ENCODE results near the gene RMC1. TPM values are rescaled to one million over a fixed set of nuclear protein-coding genes. Genes with fewer than 3 reads are reported as not detected.

RMC1 gene
- total RNA-seq (2022), result 12.1 and 12.9 TPM in 2 replicates
- percentile 54 among the genes with signal in this experiment for Bru-seq, nascent RNA
- percentile 62 among the genes with signal in this experiment for BruChase-seq, experiment 1, labeled RNA remaining after a 2-hour chase
- BruChase-seq, experiment 2, labeled RNA remaining after a 6-hour chase, result percentile 61 among the genes with signal in this experiment
- long read RNA-seq, transcript RMC1-201 (20 exons, 2,162 nt), result major isoform, 8 of 18 reads
- long read RNA-seq, partial matches to known transcripts, result 2 of 18 reads
- long read RNA-seq, other reads (novel, unspliced or antisense), result 8 of 18 reads

GRCh38 chr18:23503038-23503962, at the start of gene RMC1:
Gene RMC1 (plus strand): TSS chr18:23503511. CDS start chr18:23503619, 108 bp downstream.
- Mint-ChIP-seq H3K9me3 (ENCODE audit: unreplicated experiment) (no peaks in the 10 kb centered on the region), H3K4me3 (ENCODE audit: unreplicated experiment) (peak within 1 kb of the TSS; percentile 86), H3K36me3 (ENCODE audit: insufficient read depth, unreplicated experiment) (peaks cover 15% of the 10 kb centered on the region), H3K27ac (ENCODE audit: unreplicated experiment) (peak within 1 kb of the TSS; percentile 90), H3K27me3 (ENCODE audit: insufficient read depth, unreplicated experiment) (no peaks in the 10 kb centered on the region), H3K4me1 (ENCODE audit: low read depth, unreplicated experiment) (no peaks in the 10 kb centered on the region)
- H3K4me1 ChIP-seq, result no peaks in the 10 kb centered on the region
- no peaks in the 10 kb centered on the region for H3K27me3 ChIP-seq (replicated peaks; ENCODE audit: control insufficient read depth, insufficient read depth, low read length)
- H3K36me3 ChIP-seq (ENCODE audit: control insufficient read depth, insufficient read depth, low read length), result no peaks in the 10 kb centered on the region
- BruUV-seq (replicated peaks), result no TSS peak
- intact Hi-C loops (cut with micrococcal nuclease; ENCODE audit: unreplicated experiment), result loop anchor here (10.0 kb wide), 1 partner anchor 468 kb away; no protein-coding TSS in a partner anchor
- H3K4me3 ChIP-seq (ENCODE audit: low read depth, low read length), result peak within 1 kb of the TSS; percentile 74
- peak; percentile 89 to 93 for DNase-seq
- H3K9me3 ChIP-seq, result no peaks in the 10 kb centered on the region
- ChIA-PET POLR2A (interaction anchor here (0.6 kb wide), 2 partner anchors 8 to 1903 kb away, joined by 3 to 4 read pairs; partner anchors contain the start of gene ESCO1), CTCF (interaction anchor here (0.5 kb wide), 1 partner anchor 119 kb away, joined by 9 read pairs; no protein-coding TSS in a partner anchor)
- peak in 1 of 2 experiments; percentile 26 for TF ChIP-seq CTCF (IDR thresholded peaks at IDR 0.05; ENCODE audit: insufficient read depth in 1 of 2, low read depth in 1 of 2, low read length in 1 of 2, severe bottlenecking in 1 of 2, unreplicated experiment in 1 of 2)

GRCh38 chr18:23453680-23454058, 49.6 kb upstream of the RMC1 start:
- H3K36me3 ChIP-seq (ENCODE audit: control insufficient read depth, insufficient read depth, low read length), result no peaks in the 10 kb centered on the region
- BruUV-seq (replicated peaks), result no TSS peak
- TF ChIP-seq CTCF (IDR thresholded peaks at IDR 0.05; ENCODE audit: insufficient read depth in 1 of 2, low read depth in 1 of 2, low read length in 1 of 2, severe bottlenecking in 1 of 2, unreplicated experiment in 1 of 2), result no peak
- ChIA-PET CTCF (interaction anchor here (1.0 to 1.2 kb wide), 2 partner anchors 42 to 45 kb away, joined by 3 to 4 read pairs; no protein-coding TSS in a partner anchor), POLR2A (interaction anchor here (0.6 to 1.2 kb wide), 3 partner anchors 11 to 94 kb away, joined by 3 to 5 read pairs (median 3); a partner anchor contains a TSS)
- H3K9me3 ChIP-seq, result no peaks in the 10 kb centered on the region
- Mint-ChIP-seq H3K36me3 (ENCODE audit: insufficient read depth, unreplicated experiment) (no peaks in the 10 kb centered on the region), H3K9me3 (ENCODE audit: unreplicated experiment) (no peaks in the 10 kb centered on the region), H3K4me3 (ENCODE audit: unreplicated experiment) (peak overlapping the region; percentile 92), H3K27me3 (ENCODE audit: insufficient read depth, unreplicated experiment) (no peaks in the 10 kb centered on the region), H3K27ac (ENCODE audit: unreplicated experiment) (peak overlapping the region; percentile 96), H3K4me1 (ENCODE audit: low read depth, unreplicated experiment) (peaks cover 9% of the 10 kb centered on the region)
- no peaks in the 10 kb centered on the region for H3K27me3 ChIP-seq (replicated peaks; ENCODE audit: control insufficient read depth, insufficient read depth, low read length)
- no peak for DNase-seq
- 0 out of 2 replicates have a peak, but pooled peaks cover 6% of the 10 kb centered on the region for H3K4me1 ChIP-seq
- intact Hi-C loops (cut with micrococcal nuclease; ENCODE audit: unreplicated experiment), result no loop called here
- peak overlapping the region; percentile 95 for H3K4me3 ChIP-seq (ENCODE audit: low read depth, low read length)

GRCh38 chr18:23456835-23457234, 46.5 kb upstream of the RMC1 start:
- ChIA-PET CTCF (no interaction called here), POLR2A (no interaction called here)
- H3K4me1 Mint-ChIP-seq (ENCODE audit: low read depth, unreplicated experiment), result peaks cover 29% of the 10 kb centered on the region
- TF ChIP-seq CTCF (IDR thresholded peaks at IDR 0.05; ENCODE audit: insufficient read depth in 1 of 2, low read depth in 1 of 2, low read length in 1 of 2, severe bottlenecking in 1 of 2, unreplicated experiment in 1 of 2), result no peak
- Histone ChIP-seq H3K4me1 (peaks cover 23% of the 10 kb centered on the region), H3K4me3 (ENCODE audit: low read depth, low read length) (no peak overlapping the region), H3K9me3 (no peaks in the 10 kb centered on the region), H3K36me3 (ENCODE audit: control insufficient read depth, insufficient read depth, low read length) (no peaks in the 10 kb centered on the region), H3K27me3 (replicated peaks; ENCODE audit: control insufficient read depth, insufficient read depth, low read length) (no peaks in the 10 kb centered on the region)
- DNase-seq, result no peak
- intact Hi-C loops (cut with micrococcal nuclease; ENCODE audit: unreplicated experiment), result no loop called here
- BruUV-seq (replicated peaks), result no TSS peak
- no peak overlapping the region for H3K27ac Mint-ChIP-seq (ENCODE audit: unreplicated experiment)
- no peaks in the 10 kb centered on the region for H3K27me3 Mint-ChIP-seq (ENCODE audit: insufficient read depth, unreplicated experiment)
- H3K36me3 Mint-ChIP-seq (ENCODE audit: insufficient read depth, unreplicated experiment), result peaks cover 5% of the 10 kb centered on the region
- H3K9me3 Mint-ChIP-seq (ENCODE audit: unreplicated experiment), result no peaks in the 10 kb centered on the region
- no peak overlapping the region for H3K4me3 Mint-ChIP-seq (ENCODE audit: unreplicated experiment)

All from Caco-2 (cell line).